ENCODE measurements around the gene PHC2.
A peak's percentile ranks its signal among the peaks of the same experiment; 100 is the strongest.

Gene PHC2

DNA sequence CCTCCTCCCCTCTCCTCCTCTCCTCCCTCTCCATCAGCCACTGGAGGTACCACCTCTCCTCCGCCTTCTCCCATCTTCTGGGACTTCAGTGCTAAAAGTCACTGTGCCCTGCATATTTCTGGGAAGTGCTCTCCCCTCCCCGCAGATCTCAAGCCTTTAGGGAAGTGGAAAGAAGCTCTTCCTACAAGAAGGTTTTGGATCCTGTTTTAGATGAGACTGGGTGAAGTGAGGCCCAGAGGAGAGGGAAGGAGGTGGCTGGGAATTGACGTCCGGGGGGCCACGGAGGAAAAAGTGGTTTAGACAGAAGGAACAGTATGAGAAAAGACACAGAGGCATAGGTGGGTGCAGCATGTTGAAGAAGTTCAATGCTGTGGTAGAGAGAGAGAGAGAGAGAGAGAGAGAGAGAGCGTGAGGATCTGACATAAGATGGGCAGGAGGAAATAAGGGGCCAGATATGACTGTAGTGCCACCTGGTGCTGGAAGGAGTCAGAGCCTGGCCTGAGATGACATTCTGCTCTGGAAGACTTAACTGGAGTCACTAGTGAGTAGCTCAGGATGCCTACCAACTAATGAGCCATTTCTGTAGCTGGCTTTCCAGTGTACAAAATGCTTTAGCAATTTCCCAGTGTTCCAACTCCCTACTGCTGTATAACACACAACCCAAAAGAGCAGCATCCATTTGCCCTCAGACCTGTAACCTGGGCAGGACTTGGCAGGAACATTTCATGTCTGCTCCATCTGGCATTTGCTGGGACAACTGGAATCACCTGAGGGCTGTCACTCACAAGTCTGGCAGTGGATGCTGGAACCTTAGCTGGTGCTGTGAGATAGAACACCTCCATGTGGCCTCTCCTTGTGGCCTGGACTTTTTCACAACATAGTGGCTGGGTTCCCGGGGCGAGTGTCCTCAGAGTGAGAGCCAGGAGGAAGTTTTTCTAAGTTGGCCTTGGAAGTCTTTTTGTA, 24.9 kb upstream of the PHC2 start:
- peak; percentile 85 for DNase-seq (ENCODE audit: low read depth)
- TF ChIP-seq MYC (IDR thresholded peaks at IDR 0.05; ENCODE audit: low read depth, low read length) = no peak
- TF ChIP-seq, protein P1, sequence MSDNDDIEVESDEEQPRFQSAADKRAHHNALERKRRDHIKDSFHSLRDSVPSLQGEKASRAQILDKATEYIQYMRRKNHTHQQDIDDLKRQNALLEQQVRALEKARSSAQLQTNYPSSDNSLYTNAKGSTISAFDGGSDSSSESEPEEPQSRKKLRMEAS (IDR thresholded peaks at IDR 0.05; ENCODE audit: low read depth, low read length) = 0 out of 2 replicates have a peak, but pooled peaks have one; percentile 4
- TF ChIP-seq, protein P2, sequence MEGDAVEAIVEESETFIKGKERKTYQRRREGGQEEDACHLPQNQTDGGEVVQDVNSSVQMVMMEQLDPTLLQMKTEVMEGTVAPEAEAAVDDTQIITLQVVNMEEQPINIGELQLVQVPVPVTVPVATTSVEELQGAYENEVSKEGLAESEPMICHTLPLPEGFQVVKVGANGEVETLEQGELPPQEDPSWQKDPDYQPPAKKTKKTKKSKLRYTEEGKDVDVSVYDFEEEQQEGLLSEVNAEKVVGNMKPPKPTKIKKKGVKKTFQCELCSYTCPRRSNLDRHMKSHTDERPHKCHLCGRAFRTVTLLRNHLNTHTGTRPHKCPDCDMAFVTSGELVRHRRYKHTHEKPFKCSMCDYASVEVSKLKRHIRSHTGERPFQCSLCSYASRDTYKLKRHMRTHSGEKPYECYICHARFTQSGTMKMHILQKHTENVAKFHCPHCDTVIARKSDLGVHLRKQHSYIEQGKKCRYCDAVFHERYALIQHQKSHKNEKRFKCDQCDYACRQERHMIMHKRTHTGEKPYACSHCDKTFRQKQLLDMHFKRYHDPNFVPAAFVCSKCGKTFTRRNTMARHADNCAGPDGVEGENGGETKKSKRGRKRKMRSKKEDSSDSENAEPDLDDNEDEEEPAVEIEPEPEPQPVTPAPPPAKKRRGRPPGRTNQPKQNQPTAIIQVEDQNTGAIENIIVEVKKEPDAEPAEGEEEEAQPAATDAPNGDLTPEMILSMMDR (IDR thresholded peaks at IDR 0.05; ENCODE audit: low read depth, low read length) = peak; percentile 85
- no peak overlapping the region for H3K4me3 ChIP-seq (ENCODE audit: low read depth, low read length)

DNA sequence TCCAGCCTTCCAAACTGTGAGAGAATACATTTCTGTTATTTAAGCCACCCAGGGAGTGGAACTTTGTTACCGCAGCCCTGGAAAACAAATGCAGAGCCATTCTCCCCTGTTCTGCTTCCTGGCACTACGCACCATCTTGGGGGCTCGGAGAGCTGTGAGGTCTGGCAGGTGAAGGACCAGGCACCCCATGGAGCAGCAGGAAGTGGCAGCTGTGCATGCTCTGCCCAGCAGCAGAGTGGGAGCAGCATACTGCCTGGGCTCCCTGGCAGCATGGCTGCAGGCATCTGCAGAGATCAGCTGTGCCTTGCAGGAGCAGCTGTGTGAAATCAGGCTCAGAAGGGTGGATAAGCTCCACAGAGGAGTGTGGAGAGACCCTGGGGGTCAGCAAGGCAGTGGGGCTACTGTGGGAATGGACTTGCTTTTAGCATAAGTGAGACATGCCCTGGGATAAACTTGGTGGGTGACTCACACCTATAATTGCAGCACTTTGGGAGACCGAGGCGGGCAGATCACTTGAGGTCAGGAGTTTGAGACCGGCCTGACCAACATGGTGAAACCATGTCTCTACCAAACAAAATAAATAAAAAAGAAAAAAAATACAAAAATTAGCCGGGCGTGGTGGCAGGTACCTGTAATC, 23.9 kb upstream of the PHC2 start:
- no peak for TF ChIP-seq POLR2A (IDR thresholded peaks at IDR 0.05; ENCODE audit: extremely low read depth, insufficient read length)
- TF ChIP-seq, protein P1 (IDR thresholded peaks at IDR 0.05; ENCODE audit: low read depth, low read length) = no peak
- no peak for DNase-seq (ENCODE audit: low read depth)
- H3K4me3 ChIP-seq (ENCODE audit: low read depth, low read length) = no peak overlapping the region

DNA sequence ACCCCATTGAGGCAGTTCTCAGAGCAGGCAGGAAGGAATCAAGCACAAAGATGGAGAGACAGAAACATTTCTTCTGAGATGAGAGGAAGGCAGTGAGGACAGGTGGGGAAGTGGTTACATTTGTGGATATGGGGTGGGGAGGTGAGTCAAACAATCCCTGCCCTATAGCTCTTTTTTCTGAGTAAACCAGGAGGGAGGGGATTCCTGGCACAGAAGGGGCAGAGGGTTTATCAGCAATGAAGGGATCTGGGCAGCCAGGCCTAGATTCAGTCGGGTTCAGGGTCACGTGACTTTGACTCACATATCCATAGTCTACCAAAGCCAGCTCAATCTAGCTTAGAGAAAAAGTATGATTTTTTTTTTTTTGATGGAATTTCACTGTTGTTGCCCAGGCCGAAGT, 15.7 kb upstream of the PHC2 start:
- no peak for DNase-seq (ENCODE audit: low read depth)
- TF ChIP-seq, protein P1 (IDR thresholded peaks at IDR 0.05; ENCODE audit: low read depth, low read length) = no peak
- TF ChIP-seq MYC (IDR thresholded peaks at IDR 0.05; ENCODE audit: low read depth, low read length) = no peak
- TF ChIP-seq POLR2A (IDR thresholded peaks at IDR 0.05; ENCODE audit: extremely low read depth, insufficient read length) = no peak
- TF ChIP-seq, protein P2 (IDR thresholded peaks at IDR 0.05; ENCODE audit: low read depth, low read length) = no peak
- no peak overlapping the region for H3K4me3 ChIP-seq (ENCODE audit: low read depth, low read length)

DNA sequence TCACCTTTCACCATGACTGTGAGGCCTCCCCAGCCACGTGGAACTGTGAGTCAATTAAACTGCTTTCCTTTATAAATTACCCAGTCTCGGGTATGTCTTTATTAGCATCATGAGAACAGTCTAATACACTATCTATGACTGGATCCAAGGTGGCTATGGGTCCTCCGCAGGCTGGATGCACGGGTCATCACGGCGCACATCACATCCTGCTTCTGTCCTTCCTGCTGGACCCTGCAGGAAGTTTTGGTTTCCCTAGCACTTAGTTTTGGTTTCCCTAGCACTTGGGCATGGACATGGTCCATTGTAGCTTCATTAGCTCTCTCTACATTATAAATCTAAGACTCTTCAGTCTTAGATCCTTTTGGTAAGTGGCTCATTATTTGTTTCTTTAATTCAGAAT, 14.2 kb upstream of the PHC2 start:
- DNase-seq (ENCODE audit: low read depth) = no peak
- TF ChIP-seq, protein P1 (IDR thresholded peaks at IDR 0.05; ENCODE audit: low read depth, low read length) = no peak
- TF ChIP-seq POLR2A (IDR thresholded peaks at IDR 0.05; ENCODE audit: extremely low read depth, insufficient read length) (no peak), MYC (IDR thresholded peaks at IDR 0.05; ENCODE audit: low read depth, low read length) (no peak)
- TF ChIP-seq, protein P2 (IDR thresholded peaks at IDR 0.05; ENCODE audit: low read depth, low read length) = no peak
- H3K4me3 ChIP-seq (ENCODE audit: low read depth, low read length) = no peak overlapping the region

DNA sequence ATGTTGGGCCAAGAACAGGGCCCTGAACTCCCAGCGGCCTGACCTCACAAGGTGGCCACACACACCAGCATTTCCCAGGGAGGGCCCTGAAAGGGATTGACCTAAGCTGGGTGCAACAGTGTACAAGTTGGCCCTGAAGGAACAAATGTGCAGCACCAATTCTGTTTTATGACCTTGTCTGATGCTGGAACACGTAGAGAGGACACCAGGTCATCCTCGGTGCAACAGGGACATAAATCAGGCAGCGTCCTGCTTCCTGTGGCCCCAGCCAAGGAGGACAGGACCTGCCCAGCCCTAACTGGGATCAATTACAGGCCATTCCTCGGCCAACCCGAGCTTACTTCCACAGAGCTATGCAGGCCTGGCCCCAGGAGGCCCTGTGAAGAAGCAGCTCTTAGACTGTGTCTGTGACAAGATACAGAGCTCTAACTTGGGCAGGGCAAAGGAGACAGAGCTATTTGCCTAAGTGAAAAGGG, 12.8 kb upstream of the PHC2 start:
- H3K4me3 ChIP-seq (ENCODE audit: low read depth, low read length) = no peak overlapping the region
- TF ChIP-seq POLR2A (IDR thresholded peaks at IDR 0.05; ENCODE audit: extremely low read depth, insufficient read length) (no peak), MYC (IDR thresholded peaks at IDR 0.05; ENCODE audit: low read depth, low read length) (no peak)
- TF ChIP-seq, protein P1 (IDR thresholded peaks at IDR 0.05; ENCODE audit: low read depth, low read length) = no peak
- TF ChIP-seq, protein P2 (IDR thresholded peaks at IDR 0.05; ENCODE audit: low read depth, low read length) = no peak
- DNase-seq (ENCODE audit: low read depth) = no peak

Data from NB4 (cell line).